K562 (cell line): ENCODE measurements around the gene DUS3L. TPM values are rescaled to one million over a fixed set of nuclear protein-coding genes. Genes with fewer than 3 reads are reported as not detected.

Experiments
- FOXM1 ChIP-seq, 2 experiments: fragments of 450-650 bp in 1 of 2; sonication (generic) in 1 of 2; formaldehyde crosslinking in 1 of 2; IDR thresholded peaks; 2 replicates each; pipeline versions ENCODE4 v1.6.1 to v1.9.0; 2017 to 2022; ENCODE audit warnings: low read depth in 2 of 2, mild to moderate bottlenecking in 2 of 2, missing genetic modification reagents in 1 of 2, moderate library complexity in 1 of 2
- MAX ChIP-seq: sonication (generic); formaldehyde crosslinking; IDR thresholded peaks from 2 replicates; pipeline ENCODE4 v1.9.0; 2022; ENCODE audit warnings: mild to moderate bottlenecking, missing genetic modification reagents
- SMC3 ChIP-seq: conservative IDR thresholded peaks from 2 replicates; pipeline ENCODE4 v1.6.1; 2011; ENCODE audit warnings: low read depth, low read length, improper control_type of control experiment; ENCODE audit not compliant: insufficient read depth
- TEAD1 ChIP-seq, 2 experiments: fragments of 450-650 bp in 1 of 2; sonication (generic) in 1 of 2; formaldehyde crosslinking; IDR thresholded peaks; 2 replicates each; pipeline versions ENCODE4 v1.4.0 to v1.8.0; 2020 to 2022; ENCODE audit warnings: mild to moderate bottlenecking in 2 of 2, missing genetic modification reagents in 1 of 2
- THRAP3 ChIP-seq: fragments of 450-650 bp; IDR thresholded peaks from 2 replicates; pipeline ENCODE4 v1.6.1; 2016; ENCODE audit warnings: mild to moderate bottlenecking, inconsistent platforms, borderline replicate concordance
- ZEB2 ChIP-seq: fragments of 450-650 bp; IDR thresholded peaks from 2 replicates; pipeline ENCODE4 v1.6.1; 2016
- ZKSCAN8 ChIP-seq: fragments of 200-800 bp; sonication (Bioruptor generic); IDR thresholded peaks from 2 replicates; pipeline ENCODE4 v1.6.1; 2016; ENCODE audit warnings: missing genetic modification characterization, missing compliant biosample characterization
- ZNF263 ChIP-seq: sonication (generic); formaldehyde crosslinking; IDR thresholded peaks from 2 replicates; pipeline ENCODE4 v1.8.0; 2022; ENCODE audit warnings: mild to moderate bottlenecking, missing genetic modification reagents, borderline replicate concordance
- ZNF436 ChIP-seq: fragments of 250-450, 450-650 bp; sonication (Bioruptor Pico); formaldehyde crosslinking; IDR thresholded peaks from 2 replicates; pipeline ENCODE4 v1.7.0; 2020; ENCODE audit warnings: mild to moderate bottlenecking
- ZNF57 ChIP-seq: fragments of 450-650 bp; formaldehyde crosslinking; IDR thresholded peaks from 2 replicates; pipeline ENCODE4 v1.4.0; 2020; ENCODE audit warnings: mild to moderate bottlenecking, moderate library complexity
- ZNF586 ChIP-seq: fragments of 450-650 bp; formaldehyde crosslinking; conservative IDR thresholded peaks from 2 replicates; pipeline ENCODE4 v1.4.0; 2020; ENCODE audit warnings: mild to moderate bottlenecking, moderate library complexity
- ZSCAN29 ChIP-seq: fragments of 450-650 bp; IDR thresholded peaks from 2 replicates; pipeline ENCODE4 v1.6.1; 2017
- polyA plus RNA-seq, 8 experiments: library from polyadenylated mRNA; depleted of rRNA in 4 of 8; stranded (reverse) in 5 of 8; unstranded in 3 of 8; fragments of >200 nt; fragmentation: Nextera tagmentation in 2 of 8; fragmentation: Illumina TruSeq in 1 of 8; extraction: Ambion mirVana in 2 of 8; extraction: Trizol in 1 of 8; gene quantifications; 2 replicates each; pipeline versions ENCODE4 v1.2.1 to v1.2.3, GENCODE V29; 2011 to 2014; ENCODE audit warnings: inconsistent platforms in 1 of 8, missing spikeins in 1 of 8
- total RNA-seq, 7 experiments: library from RNA; depleted of rRNA in 6 of 7; stranded (reverse); fragments of >200 nt in 6 of 7; fragmentation: Illumina TruSeq in 2 of 7; extraction: Trizol in 2 of 7; gene quantifications; 2 replicates each; pipeline versions ENCODE4 v1.2.1 to v1.2.3, GENCODE V29; 2011 to 2021; ENCODE audit warnings: low replicate concordance in 1 of 7
- TF ChIP-seq, protein P1 (sequence below): fragments of 450-650 bp; IDR thresholded peaks from 2 replicates; pipeline ENCODE4 v1.6.1; 2016; ENCODE audit warnings: mild to moderate bottlenecking
- TF ChIP-seq, protein P2 (sequence below): fragments of 150-350 bp; conservative IDR thresholded peaks from 2 replicates; pipeline ENCODE4 v1.6.1; 2014; ENCODE audit warnings: low read length
- TF ChIP-seq, protein P3 (sequence below): fragments of 450-650 bp; IDR thresholded peaks from 2 replicates; pipeline ENCODE4 v1.6.1; 2014; ENCODE audit warnings: low read depth, mild to moderate bottlenecking, moderate library complexity, borderline replicate concordance
- TF ChIP-seq, protein P4 (sequence below): fragments of 450-650 bp; formaldehyde crosslinking; IDR thresholded peaks from 2 replicates; pipeline ENCODE4 v1.4.0; 2020; ENCODE audit warnings: mild to moderate bottlenecking, moderate library complexity

DUS3L gene
- total and polyA plus RNA-seq, 9 of the 15 experiments (the other 6 are each of a cell fraction or from before 2014, with no cell fraction given) = 1.7 to 102 (median 77.5) TPM

DNA sequence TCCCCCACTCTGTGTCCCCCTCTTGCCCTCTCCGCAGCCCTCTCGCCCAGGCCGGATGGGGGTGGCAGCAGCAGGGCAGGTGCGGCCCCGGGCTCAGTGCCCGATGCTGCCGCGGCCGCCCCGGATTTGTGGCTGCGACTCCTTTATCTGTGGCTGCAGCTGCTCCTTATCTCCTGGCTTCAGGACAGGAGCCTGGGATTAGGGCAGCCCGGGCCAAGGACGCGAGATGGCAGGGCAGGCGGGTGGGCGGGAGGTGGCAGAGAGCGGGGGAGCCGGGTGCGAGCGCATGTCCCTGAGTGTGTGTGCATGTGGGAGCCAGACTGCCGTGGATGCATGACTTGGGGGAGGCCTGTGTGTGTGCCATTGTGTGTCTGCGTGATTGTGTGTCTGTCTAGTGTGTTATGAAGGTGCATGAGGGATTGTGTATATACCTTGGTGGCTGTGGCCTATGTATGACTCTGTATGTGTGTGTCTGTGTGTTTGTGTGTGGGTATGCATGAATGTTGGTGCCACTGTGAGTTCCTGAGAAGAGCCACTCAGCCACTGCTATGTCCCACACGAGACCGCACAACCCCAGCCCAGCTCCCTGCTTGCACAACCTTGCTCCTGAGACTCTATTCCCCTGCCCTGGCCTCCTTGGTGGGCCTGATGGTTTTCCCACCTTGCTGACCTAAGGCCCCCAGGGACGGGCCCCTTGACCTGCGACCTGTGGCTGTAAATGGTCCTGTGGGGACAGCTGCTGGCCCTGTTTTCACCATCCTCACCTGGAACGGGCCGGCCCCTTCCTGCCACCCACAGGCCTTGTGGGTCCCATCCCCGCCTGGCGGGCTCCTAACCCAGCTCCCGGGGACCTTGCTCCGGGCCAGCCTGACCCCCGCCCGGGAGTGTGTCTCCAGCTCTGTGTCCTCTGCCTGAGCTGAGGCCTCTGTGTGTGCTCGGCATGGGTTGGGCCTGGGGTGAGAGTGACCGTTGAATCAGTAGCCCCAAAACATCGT is 8.6 kb upstream of the DUS3L start (continued):
- TF ChIP-seq, protein P1, sequence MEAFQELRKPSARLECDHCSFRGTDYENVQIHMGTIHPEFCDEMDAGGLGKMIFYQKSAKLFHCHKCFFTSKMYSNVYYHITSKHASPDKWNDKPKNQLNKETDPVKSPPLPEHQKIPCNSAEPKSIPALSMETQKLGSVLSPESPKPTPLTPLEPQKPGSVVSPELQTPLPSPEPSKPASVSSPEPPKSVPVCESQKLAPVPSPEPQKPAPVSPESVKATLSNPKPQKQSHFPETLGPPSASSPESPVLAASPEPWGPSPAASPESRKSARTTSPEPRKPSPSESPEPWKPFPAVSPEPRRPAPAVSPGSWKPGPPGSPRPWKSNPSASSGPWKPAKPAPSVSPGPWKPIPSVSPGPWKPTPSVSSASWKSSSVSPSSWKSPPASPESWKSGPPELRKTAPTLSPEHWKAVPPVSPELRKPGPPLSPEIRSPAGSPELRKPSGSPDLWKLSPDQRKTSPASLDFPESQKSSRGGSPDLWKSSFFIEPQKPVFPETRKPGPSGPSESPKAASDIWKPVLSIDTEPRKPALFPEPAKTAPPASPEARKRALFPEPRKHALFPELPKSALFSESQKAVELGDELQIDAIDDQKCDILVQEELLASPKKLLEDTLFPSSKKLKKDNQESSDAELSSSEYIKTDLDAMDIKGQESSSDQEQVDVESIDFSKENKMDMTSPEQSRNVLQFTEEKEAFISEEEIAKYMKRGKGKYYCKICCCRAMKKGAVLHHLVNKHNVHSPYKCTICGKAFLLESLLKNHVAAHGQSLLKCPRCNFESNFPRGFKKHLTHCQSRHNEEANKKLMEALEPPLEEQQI = peak; percentile 90
- peak; percentile 82 for TF ChIP-seq MAX (CRISPR knock-in tag)
- no peak for TF ChIP-seq ZNF436 (CRISPR knock-in tag)
- no peak for TF ChIP-seq ZNF586 (CRISPR knock-in tag)
- TF ChIP-seq, protein P2, sequence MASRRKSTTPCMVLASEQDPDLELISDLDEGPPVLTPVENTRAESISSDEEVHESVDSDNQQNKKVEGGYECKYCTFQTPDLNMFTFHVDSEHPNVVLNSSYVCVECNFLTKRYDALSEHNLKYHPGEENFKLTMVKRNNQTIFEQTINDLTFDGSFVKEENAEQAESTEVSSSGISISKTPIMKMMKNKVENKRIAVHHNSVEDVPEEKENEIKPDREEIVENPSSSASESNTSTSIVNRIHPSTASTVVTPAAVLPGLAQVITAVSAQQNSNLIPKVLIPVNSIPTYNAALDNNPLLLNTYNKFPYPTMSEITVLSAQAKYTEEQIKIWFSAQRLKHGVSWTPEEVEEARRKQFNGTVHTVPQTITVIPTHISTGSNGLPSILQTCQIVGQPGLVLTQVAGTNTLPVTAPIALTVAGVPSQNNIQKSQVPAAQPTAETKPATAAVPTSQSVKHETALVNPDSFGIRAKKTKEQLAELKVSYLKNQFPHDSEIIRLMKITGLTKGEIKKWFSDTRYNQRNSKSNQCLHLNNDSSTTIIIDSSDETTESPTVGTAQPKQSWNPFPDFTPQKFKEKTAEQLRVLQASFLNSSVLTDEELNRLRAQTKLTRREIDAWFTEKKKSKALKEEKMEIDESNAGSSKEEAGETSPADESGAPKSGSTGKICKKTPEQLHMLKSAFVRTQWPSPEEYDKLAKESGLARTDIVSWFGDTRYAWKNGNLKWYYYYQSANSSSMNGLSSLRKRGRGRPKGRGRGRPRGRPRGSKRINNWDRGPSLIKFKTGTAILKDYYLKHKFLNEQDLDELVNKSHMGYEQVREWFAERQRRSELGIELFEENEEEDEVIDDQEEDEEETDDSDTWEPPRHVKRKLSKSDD = no peak
- peak; percentile 68 for TF ChIP-seq ZEB2
- peak; percentile 64; the same call in 1 of the 2 replicates for TF ChIP-seq ZSCAN29
- TF ChIP-seq FOXM1 (IDR thresholded peaks at IDR 0.05; ENCODE audit: low read depth) = peak; percentile 90
- TF ChIP-seq FOXM1 (CRISPR knock-in tag; IDR thresholded peaks at IDR 0.05; ENCODE audit: low read depth) = no peak
- peak; percentile 73; the same call in 1 of the 2 replicates for TF ChIP-seq ZNF263 (CRISPR knock-in tag)
- 0 out of 2 replicates have a peak, but pooled peaks have one; percentile 61 for TF ChIP-seq ZNF57
- 0 out of 2 replicates have a peak, but pooled peaks have one; percentile 10 for TF ChIP-seq SMC3
- TF ChIP-seq, protein P3, sequence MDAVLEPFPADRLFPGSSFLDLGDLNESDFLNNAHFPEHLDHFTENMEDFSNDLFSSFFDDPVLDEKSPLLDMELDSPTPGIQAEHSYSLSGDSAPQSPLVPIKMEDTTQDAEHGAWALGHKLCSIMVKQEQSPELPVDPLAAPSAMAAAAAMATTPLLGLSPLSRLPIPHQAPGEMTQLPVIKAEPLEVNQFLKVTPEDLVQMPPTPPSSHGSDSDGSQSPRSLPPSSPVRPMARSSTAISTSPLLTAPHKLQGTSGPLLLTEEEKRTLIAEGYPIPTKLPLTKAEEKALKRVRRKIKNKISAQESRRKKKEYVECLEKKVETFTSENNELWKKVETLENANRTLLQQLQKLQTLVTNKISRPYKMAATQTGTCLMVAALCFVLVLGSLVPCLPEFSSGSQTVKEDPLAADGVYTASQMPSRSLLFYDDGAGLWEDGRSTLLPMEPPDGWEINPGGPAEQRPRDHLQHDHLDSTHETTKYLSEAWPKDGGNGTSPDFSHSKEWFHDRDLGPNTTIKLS = no peak; the same call in 1 of the 2 replicates
- no peak for TF ChIP-seq THRAP3
- peak; percentile 79 to 82; a peak in 3 of 4 replicates for TF ChIP-seq TEAD1 (CRISPR knock-in tag; IDR thresholded peaks at IDR 0.05)
- TF ChIP-seq, protein P4, sequence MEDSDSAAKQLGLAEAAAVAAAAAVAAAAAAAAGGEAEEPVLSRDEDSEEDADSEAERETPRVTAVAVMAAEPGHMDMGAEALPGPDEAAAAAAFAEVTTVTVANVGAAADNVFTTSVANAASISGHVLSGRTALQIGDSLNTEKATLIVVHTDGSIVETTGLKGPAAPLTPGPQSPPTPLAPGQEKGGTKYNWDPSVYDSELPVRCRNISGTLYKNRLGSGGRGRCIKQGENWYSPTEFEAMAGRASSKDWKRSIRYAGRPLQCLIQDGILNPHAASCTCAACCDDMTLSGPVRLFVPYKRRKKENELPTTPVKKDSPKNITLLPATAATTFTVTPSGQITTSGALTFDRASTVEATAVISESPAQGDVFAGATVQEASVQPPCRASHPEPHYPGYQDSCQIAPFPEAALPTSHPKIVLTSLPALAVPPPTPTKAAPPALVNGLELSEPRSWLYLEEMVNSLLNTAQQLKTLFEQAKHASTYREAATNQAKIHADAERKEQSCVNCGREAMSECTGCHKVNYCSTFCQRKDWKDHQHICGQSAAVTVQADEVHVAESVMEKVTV (CRISPR knock-in tag) = no peak
- TF ChIP-seq ZKSCAN8 = no peak; the same call in 1 of the 2 replicates
